HepG2 (cell line): ENCODE measurements around the gene CTNNA2. TPM values are rescaled to one million over a fixed set of nuclear protein-coding genes. Genes with fewer than 3 reads are reported as not detected.

Source experiments
- AGO2 ChIP-seq: fragments of 200-400 bp; formaldehyde crosslinking; optimal IDR thresholded peaks from 2 replicates; pipeline ENCODE3; 2017; ENCODE audit warnings: mild to moderate bottlenecking, low read depth, low read length, moderate library complexity
- AHDC1 ChIP-seq: sonication (generic); formaldehyde crosslinking; IDR thresholded peaks from 2 replicates; pipeline ENCODE4 v1.5.1; 2020; ENCODE audit warnings: mild to moderate bottlenecking, missing genetic modification reagents, borderline replicate concordance
- HDAC2 ChIP-seq: sonication (generic); formaldehyde crosslinking; IDR thresholded peaks from 2 replicates; pipeline ENCODE4 v1.4.0; 2020; ENCODE audit warnings: missing genetic modification reagents
- IKZF1 ChIP-seq: fragments of 450-650 bp; IDR thresholded peaks from 2 replicates; pipeline ENCODE4 v1.7.1; 2016
- ISL2 ChIP-seq: sonication (generic); formaldehyde crosslinking; IDR thresholded peaks from 2 replicates; pipeline ENCODE4 v1.5.0; 2020; ENCODE audit warnings: missing genetic modification reagents
- MAZ ChIP-seq, 2 experiments: sonication (generic) in 1 of 2; formaldehyde crosslinking in 1 of 2; IDR thresholded peaks; 2 replicates each; pipeline versions ENCODE4 v1.5.0 to v1.6.1; 2012 to 2020; ENCODE audit warnings: low read depth in 2 of 2, mild to moderate bottlenecking in 2 of 2, borderline replicate concordance in 1 of 2, improper control_type of control experiment in 1 of 2, low read length in 1 of 2, missing genetic modification reagents in 1 of 2, moderate library complexity in 1 of 2
- MNT ChIP-seq: fragments of 450-650 bp; IDR thresholded peaks from 2 replicates; pipeline ENCODE4 v1.6.1; 2016
- PITX1 ChIP-seq: sonication (generic); formaldehyde crosslinking; IDR thresholded peaks from 2 replicates; pipeline ENCODE4 v1.5.1; 2020; ENCODE audit warnings: mild to moderate bottlenecking, missing genetic modification reagents
- POLR2AphosphoS2 ChIP-seq: IDR thresholded peaks from 2 replicates; pipeline ENCODE4 v1.6.1; 2011; ENCODE audit warnings: low read depth, low read length, improper control_type of control experiment
- TBL1XR1 ChIP-seq: fragments of 150-350 bp; IDR thresholded peaks from 2 replicates; pipeline ENCODE4 v1.6.1; 2014; ENCODE audit warnings: borderline replicate concordance, low read length; ENCODE audit not compliant: partially characterized antibody
- ZNF225 ChIP-seq: sonication (generic); formaldehyde crosslinking; IDR thresholded peaks from 2 replicates; pipeline ENCODE4 v1.4.0; 2020; ENCODE audit warnings: mild to moderate bottlenecking, missing genetic modification reagents
- ZNF431 ChIP-seq: sonication (generic); formaldehyde crosslinking; IDR thresholded peaks from 2 replicates; pipeline ENCODE4 v1.9.0; 2022; ENCODE audit warnings: missing genetic modification reagents, low read depth, mild to moderate bottlenecking, borderline replicate concordance
- ZNF746 ChIP-seq: sonication (generic); formaldehyde crosslinking; IDR thresholded peaks from 2 replicates; pipeline ENCODE4 v1.8.0; 2022; ENCODE audit warnings: mild to moderate bottlenecking, missing genetic modification reagents
- ZNF761 ChIP-seq: sonication (generic); formaldehyde crosslinking; conservative IDR thresholded peaks from 2 replicates; pipeline ENCODE4 v1.4.0; 2020; ENCODE audit warnings: mild to moderate bottlenecking, missing genetic modification reagents
- polyA plus RNA-seq, 8 experiments: library from polyadenylated mRNA; depleted of rRNA in 3 of 8; stranded (reverse) in 7 of 8; unstranded in 1 of 8; fragments of >200 nt; fragmentation: Illumina TruSeq in 4 of 8; extraction: Trizol in 4 of 8; gene quantifications; 2 replicates each; pipeline versions ENCODE4 v1.2.1 to v1.2.3, GENCODE V29; 2011 to 2016; ENCODE audit warnings: low read depth in 4 of 8, missing spikeins in 1 of 8, mixed read lengths in 1 of 8; ENCODE audit not compliant: insufficient read depth in 1 of 8
- total RNA-seq, 5 experiments: library from RNA; depleted of rRNA; stranded (reverse); fragments of >200 nt; fragmentation: Illumina TruSeq; extraction: Trizol; gene quantifications; 2 replicates each; pipeline ENCODE4 v1.2.3, GENCODE V29; 2016; ENCODE audit warnings: low read depth in 1 of 5
- TF ChIP-seq, protein P1 (sequence below): IDR thresholded peaks from 2 replicates; pipeline ENCODE4 v1.6.1; 2016
- TF ChIP-seq, protein P2 (sequence below): IDR thresholded peaks from 2 replicates; pipeline ENCODE4 v1.4.0; 2020; ENCODE audit warnings: mild to moderate bottlenecking, missing genetic modification reagents

Gene CTNNA2
- total and polyA plus RNA-seq, 2 of the 13 experiments (the other 11 are each of a cell fraction or from before 2014, with no cell fraction given), result not detected

GRCh38 chr2:79573895-79574674, 61.2 kb downstream of the CTNNA2 start (continued):
- no peak for TF ChIP-seq TBL1XR1
- TF ChIP-seq MNT, result peak; percentile 35; the same call in 1 of the 2 replicates
- TF ChIP-seq MAZ (IDR thresholded peaks at IDR 0.05; ENCODE audit: borderline replicate concordance, low read depth, low read length), result peak; percentile 42; the same call in 1 of the 2 replicates
- TF ChIP-seq MAZ (CRISPR knock-in tag; IDR thresholded peaks at IDR 0.05; ENCODE audit: low read depth), result no peak
- TF ChIP-seq AGO2, result no peak
- peak; percentile 40; the same call in 1 of the 2 replicates for TF ChIP-seq HDAC2 (CRISPR knock-in tag)
- peak; percentile 24; the same call in 1 of the 2 replicates for TF ChIP-seq ZNF431 (CRISPR knock-in tag)
- TF ChIP-seq ZNF761 (CRISPR knock-in tag), result no peak
- TF ChIP-seq, protein P1, sequence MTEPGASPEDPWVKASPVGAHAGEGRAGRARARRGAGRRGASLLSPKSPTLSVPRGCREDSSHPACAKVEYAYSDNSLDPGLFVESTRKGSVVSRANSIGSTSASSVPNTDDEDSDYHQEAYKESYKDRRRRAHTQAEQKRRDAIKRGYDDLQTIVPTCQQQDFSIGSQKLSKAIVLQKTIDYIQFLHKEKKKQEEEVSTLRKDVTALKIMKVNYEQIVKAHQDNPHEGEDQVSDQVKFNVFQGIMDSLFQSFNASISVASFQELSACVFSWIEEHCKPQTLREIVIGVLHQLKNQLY (CRISPR knock-in tag), result peak; percentile 40; the same call in 1 of the 2 replicates
- TF ChIP-seq, protein P2, sequence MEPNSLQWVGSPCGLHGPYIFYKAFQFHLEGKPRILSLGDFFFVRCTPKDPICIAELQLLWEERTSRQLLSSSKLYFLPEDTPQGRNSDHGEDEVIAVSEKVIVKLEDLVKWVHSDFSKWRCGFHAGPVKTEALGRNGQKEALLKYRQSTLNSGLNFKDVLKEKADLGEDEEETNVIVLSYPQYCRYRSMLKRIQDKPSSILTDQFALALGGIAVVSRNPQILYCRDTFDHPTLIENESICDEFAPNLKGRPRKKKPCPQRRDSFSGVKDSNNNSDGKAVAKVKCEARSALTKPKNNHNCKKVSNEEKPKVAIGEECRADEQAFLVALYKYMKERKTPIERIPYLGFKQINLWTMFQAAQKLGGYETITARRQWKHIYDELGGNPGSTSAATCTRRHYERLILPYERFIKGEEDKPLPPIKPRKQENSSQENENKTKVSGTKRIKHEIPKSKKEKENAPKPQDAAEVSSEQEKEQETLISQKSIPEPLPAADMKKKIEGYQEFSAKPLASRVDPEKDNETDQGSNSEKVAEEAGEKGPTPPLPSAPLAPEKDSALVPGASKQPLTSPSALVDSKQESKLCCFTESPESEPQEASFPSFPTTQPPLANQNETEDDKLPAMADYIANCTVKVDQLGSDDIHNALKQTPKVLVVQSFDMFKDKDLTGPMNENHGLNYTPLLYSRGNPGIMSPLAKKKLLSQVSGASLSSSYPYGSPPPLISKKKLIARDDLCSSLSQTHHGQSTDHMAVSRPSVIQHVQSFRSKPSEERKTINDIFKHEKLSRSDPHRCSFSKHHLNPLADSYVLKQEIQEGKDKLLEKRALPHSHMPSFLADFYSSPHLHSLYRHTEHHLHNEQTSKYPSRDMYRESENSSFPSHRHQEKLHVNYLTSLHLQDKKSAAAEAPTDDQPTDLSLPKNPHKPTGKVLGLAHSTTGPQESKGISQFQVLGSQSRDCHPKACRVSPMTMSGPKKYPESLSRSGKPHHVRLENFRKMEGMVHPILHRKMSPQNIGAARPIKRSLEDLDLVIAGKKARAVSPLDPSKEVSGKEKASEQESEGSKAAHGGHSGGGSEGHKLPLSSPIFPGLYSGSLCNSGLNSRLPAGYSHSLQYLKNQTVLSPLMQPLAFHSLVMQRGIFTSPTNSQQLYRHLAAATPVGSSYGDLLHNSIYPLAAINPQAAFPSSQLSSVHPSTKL (CRISPR knock-in tag), result peak; percentile 78
- peak; percentile 67 for TF ChIP-seq PITX1 (CRISPR knock-in tag)
- no peak for TF ChIP-seq IKZF1
- peak; percentile 21; the same call in 1 of the 2 replicates for TF ChIP-seq ISL2
- no peak for TF ChIP-seq POLR2AphosphoS2
- peak; percentile 50; the same call in 1 of the 2 replicates for TF ChIP-seq AHDC1
- no peak for TF ChIP-seq ZNF746 (CRISPR knock-in tag)
- TF ChIP-seq ZNF225 (CRISPR knock-in tag), result no peak
